MV-4-11 (cell line): ENCODE measurements around the gene ABCB4.
A peak's percentile ranks its signal among the peaks of the same experiment; 100 is the strongest.

Experiments
- DNase-seq: peaks from one replicate; lab custom pipeline; 2025; lab: John Stamatoyannopoulos, UW

Gene ABCB4

GRCh38 chr7:87475359-87476178 lies at the start of gene ABCB4:
ABCB4 (minus strand) TSS chr7:87475680; CDS start chr7:87475465, 215 bp downstream.
- DNase-seq, result no peak

- DNase-seq, result no peak
These were observed 43.3 kb upstream of the ABCB4 start for GRCh38 chr7:87518735-87519134.

GRCh38 chr7:87517891-87518290 lies 42.4 kb upstream of the ABCB4 start:
- DNase-seq, result no peak

- DNase-seq, result peak; percentile 94
These were observed 41.8 kb upstream of the ABCB4 start for GRCh38 chr7:87517136-87517815.

DNA sequence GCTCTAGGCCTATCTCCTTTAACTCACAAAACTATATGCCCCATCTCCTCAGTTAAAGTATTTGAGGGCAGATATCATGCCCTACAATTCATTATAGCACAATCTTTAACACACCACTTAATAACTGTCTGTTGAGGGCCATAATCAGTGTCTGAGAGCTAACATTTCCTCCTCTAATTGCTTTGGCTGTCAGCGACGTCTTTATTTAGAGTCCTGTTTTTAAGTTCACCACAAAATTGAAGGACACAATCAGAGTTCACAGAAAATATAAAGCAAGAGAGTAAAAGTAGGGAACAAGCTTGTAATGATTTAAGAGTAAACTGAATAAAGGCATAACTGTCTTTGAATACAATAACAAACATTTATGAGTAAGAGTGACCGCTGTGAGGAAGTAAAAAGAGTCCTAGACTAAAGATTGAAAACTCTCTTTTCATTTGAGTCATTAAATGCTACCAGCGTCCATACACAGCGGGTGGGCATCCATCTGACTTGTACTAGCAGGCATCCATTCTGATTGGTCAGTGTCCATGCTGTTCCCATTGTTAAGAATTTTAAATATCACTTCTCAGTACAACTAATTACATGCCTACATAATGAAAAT lies 38.4 kb upstream of the ABCB4 start:
- DNase-seq, result no peak

- DNase-seq, result no peak
These were observed 37.4 kb upstream of the ABCB4 start for GRCh38 chr7:87512906-87513305.

GRCh38 chr7:87511510-87511909 lies 36.0 kb upstream of the ABCB4 start:
- DNase-seq, result no peak

GRCh38 chr7:87510411-87510875 lies 35.0 kb upstream of the ABCB4 start:
- DNase-seq, result no peak

GRCh38 chr7:87507446-87507845 lies 32.0 kb upstream of the ABCB4 start:
- no peak for DNase-seq

GRCh38 chr7:87506246-87507180 lies 31.0 kb upstream of the ABCB4 start:
- peak; percentile 2 for DNase-seq

DNA sequence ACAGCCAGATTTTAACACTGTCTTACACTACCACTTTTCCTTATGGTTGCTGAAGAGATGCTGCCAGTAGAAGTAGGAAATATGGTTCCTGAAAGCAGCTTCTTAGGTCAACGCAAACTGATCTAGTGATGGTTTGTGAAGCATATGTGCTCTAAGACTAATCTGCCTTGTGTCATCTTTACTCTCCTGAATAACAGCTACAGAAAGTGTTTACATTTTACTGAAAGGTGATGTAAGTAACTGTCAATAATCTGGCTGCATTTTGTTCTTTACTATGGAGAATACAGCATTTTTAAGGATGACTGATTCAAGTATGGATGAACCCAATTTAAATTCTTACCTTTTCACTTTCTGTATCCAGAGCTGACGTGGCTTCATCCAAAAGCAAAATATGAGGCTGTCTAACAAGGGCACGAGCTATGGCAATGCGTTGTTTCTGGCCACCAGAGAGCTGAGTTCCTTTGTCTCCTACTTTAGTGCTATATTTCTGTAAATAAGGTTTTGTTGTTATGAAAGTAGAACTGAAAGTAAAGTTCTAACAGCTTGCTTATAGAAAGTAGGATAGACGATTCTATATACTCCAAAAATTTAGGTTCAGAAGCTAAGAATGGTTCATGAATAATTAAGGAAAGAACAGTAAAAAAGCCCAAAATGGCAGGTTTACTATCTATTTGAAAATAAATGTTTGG lies 30.2 kb upstream of the ABCB4 start:
- DNase-seq, result no peak

DNA sequence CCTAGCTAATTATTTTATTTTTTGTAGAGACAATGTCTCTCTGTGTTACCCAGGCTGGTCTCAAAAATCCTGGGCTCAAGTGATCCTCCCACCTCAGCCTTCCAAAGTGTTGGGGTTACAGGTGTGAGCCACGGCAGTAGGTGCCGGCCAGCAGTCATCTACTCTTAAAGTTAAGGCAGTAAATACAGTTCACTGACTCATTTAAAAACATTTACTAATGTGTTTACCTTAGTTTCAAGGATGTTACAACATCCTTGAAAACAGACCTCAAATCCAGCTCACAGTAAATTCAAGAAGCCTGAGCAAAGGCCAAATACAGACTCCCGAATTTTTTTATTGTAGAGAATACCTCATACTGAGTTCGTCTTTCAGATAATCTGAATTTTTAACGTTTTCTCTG lies 29.6 kb upstream of the ABCB4 start:
- no peak for DNase-seq

GRCh38 chr7:87499494-87499893 lies 24.0 kb upstream of the ABCB4 start:
- no peak for DNase-seq

GRCh38 chr7:87498893-87499292 lies 23.4 kb upstream of the ABCB4 start:
- no peak for DNase-seq

DNA sequence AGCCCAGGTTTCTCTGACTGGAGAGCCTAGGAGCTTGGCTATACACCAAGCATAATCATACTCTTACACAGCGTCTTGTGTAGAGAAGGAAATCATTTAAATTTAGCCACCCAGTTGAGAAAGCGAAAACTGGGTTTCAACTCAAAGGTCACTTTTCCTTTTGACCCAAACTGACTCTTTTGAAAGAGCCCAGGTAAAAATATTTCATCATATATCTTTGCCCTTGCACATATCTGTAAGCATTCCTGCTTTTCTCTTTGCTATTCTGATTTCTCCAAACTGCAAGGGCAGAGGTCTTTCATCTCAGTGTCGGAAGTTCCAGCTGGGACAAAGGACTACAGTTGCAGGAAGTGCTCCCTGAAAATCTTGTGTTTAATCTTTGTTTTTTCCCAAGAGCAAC lies 22.0 kb upstream of the ABCB4 start:
- no peak for DNase-seq

DNA sequence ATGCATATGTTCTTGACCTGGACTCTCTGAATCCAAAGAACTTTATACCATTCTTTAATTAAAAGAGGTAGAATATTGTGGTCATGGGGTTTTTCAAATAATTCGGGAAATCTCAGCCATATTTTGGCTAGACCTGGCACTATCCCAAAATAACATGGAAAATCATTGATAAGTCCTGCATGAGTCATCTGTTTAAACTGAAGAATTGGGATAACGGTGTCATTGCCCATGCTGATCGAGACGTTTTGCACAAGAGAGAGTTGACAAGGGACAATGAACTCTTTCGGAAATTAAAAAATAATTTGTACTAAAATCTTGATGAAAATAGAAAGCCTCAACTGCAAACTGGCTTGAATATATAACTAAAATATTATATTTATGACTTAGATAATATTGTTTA lies 19.9 kb upstream of the ABCB4 start:
- DNase-seq, result no peak

DNA sequence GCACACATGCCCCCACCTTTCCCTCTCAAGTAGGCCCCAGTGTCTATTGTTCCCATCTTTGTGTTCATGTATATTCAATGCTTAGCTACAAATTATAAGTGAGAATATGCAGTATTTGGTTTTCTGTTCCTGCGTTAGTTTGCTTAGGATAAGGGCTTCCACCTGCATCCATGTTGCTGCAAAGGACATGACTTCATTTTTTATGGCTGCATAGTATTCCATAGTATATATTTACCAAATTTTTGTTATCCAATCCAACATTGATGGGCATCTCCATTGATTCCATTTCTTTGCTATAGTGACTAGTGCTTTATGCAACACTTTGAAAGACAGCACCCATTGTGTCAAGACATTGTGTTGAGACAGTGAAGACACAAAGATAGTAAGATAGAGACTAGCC lies 19.0 kb upstream of the ABCB4 start:
- DNase-seq, result no peak

GRCh38 chr7:87483131-87483530 lies 7.7 kb upstream of the ABCB4 start:
- no peak for DNase-seq

- DNase-seq, result no peak
These were observed 6.6 kb upstream of the ABCB4 start for GRCh38 chr7:87482115-87482514.

DNA sequence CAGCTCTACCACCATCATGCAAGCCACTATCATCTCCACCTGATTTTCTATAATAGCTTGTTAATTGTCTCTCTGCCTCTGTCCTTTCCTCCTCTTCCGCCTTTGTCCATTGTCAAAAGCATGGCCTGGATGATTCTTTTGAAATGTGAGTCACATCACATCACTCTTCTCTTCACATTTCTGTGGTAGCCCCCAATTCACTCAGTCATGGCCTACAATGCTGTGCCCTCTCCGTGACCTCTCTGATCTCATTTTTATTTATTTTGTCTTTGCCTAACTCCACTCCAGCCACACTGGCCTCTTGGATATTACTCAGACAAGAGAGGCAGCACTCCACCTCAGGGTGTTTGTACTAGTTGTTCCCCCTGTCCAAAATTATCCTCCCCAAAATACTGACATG lies 4.9 kb upstream of the ABCB4 start:
- DNase-seq, result no peak

GRCh38 chr7:87479951-87480350 lies 4.5 kb upstream of the ABCB4 start:
- DNase-seq, result no peak
